ENCODE data around the gene ARHGAP5.

The ARHGAP5 gene

DNA sequence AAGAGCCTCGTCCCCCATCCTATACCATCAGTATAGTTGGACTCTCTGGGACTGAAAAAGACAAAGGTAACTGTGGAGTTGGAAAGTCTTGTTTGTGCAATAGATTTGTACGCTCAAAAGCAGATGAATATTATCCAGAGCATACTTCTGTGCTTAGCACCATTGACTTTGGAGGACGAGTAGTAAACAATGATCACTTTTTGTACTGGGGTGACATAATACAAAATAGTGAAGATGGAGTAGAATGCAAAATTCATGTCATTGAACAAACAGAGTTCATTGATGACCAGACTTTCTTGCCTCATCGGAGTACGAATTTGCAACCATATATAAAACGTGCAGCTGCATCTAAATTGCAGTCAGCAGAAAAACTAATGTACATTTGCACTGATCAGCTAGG is 13.6 kb downstream of the ARHGAP5 start:
- DNase-seq (ENCODE audit: low read depth in 1 of 2, low spot score in 1 of 2) = no peak
- peaks cover 7% of the 10 kb centered on the region for H3K27me3 ChIP-seq (ENCODE audit: insufficient read depth, poor library complexity, severe bottlenecking)
- H3K4me3 ChIP-seq (replicated peaks; ENCODE audit: insufficient read depth, low read length) = no peak overlapping the region
- no peak overlapping the region for H3K27ac ChIP-seq (replicated peaks)
- no peak for TF ChIP-seq SPI1 (IDR thresholded peaks at IDR 0.05; ENCODE audit: borderline replicate concordance, low read depth)
- TF ChIP-seq GABPA (IDR thresholded peaks at IDR 0.05; ENCODE audit: low read depth) = no peak
- TF ChIP-seq REST (IDR thresholded peaks at IDR 0.05; ENCODE audit: insufficient replicate concordance, low read depth) = no peak
- TF ChIP-seq POLR2AphosphoS5 (IDR thresholded peaks at IDR 0.05; ENCODE audit: low read depth) = no peak
- TF ChIP-seq CTCF (IDR thresholded peaks at IDR 0.05; ENCODE audit: insufficient read depth, low read length) = no peak

GRCh38 chr14:32099473-32099872 is 22.4 kb downstream of the ARHGAP5 start:
- no peak overlapping the region for H3K4me3 ChIP-seq (replicated peaks; ENCODE audit: insufficient read depth, low read length)
- no peak for DNase-seq (ENCODE audit: low read depth in 1 of 2, low spot score in 1 of 2)
- no peaks in the 10 kb centered on the region for H3K27me3 ChIP-seq (ENCODE audit: insufficient read depth, poor library complexity, severe bottlenecking)
- no peak overlapping the region for H3K27ac ChIP-seq (replicated peaks)
- no peak for TF ChIP-seq GABPA (IDR thresholded peaks at IDR 0.05; ENCODE audit: low read depth)
- no peak for TF ChIP-seq POLR2AphosphoS5 (IDR thresholded peaks at IDR 0.05; ENCODE audit: low read depth)
- TF ChIP-seq SPI1 (IDR thresholded peaks at IDR 0.05; ENCODE audit: borderline replicate concordance, low read depth) = no peak
- TF ChIP-seq REST (IDR thresholded peaks at IDR 0.05; ENCODE audit: insufficient replicate concordance, low read depth) = no peak
- TF ChIP-seq CTCF (IDR thresholded peaks at IDR 0.05; ENCODE audit: insufficient read depth, low read length) = no peak

- TF ChIP-seq REST (IDR thresholded peaks at IDR 0.05; ENCODE audit: insufficient replicate concordance, low read depth) = no peak
- TF ChIP-seq SPI1 (IDR thresholded peaks at IDR 0.05; ENCODE audit: borderline replicate concordance, low read depth) = no peak
- TF ChIP-seq CTCF (IDR thresholded peaks at IDR 0.05; ENCODE audit: insufficient read depth, low read length) = no peak
- no peak for DNase-seq (ENCODE audit: low read depth in 1 of 2, low spot score in 1 of 2)
- Histone ChIP-seq H3K4me3 (replicated peaks; ENCODE audit: insufficient read depth, low read length) (no peak overlapping the region), H3K27me3 (ENCODE audit: insufficient read depth, poor library complexity, severe bottlenecking) (no peaks in the 10 kb centered on the region), H3K27ac (replicated peaks) (no peak overlapping the region)
Observed at GRCh38 chr14:32100175-32100574, 23.1 kb downstream of the ARHGAP5 start.
